IMR-90 (cell line): ENCODE data around the gene AKNA. TPM values are rescaled to one million over a fixed set of nuclear protein-coding genes. Genes with fewer than 3 reads are reported as not detected.

Experiments
- ATAC-seq: fragments of 200-7000 bp; cut with Tn5 transposase; 2 replicates; pipeline ENCODE4 v1.9.1; 2020; ENCODE audit warnings: low read depth, mild to moderate bottlenecking, moderate library complexity
- BruUV-seq: library from RNA; stranded (reverse); fragments of 400-500 nt; replicated peaks from 2 replicates; lab custom pipeline; 2021; lab: Mats Ljungman, UMichigan
- CTCF ChIA-PET: fragments of 300-600 bp; formaldehyde crosslinking; extraction: SDS; loops from one replicate; lab custom pipeline; 2021; ENCODE audit warnings: antibody characterized with exemption; lab: Yijun Ruan, JAX
- POLR2A ChIA-PET: fragments of 300-600 bp; sonication (Branson Sonifier 250); formaldehyde crosslinking; loops from one replicate; lab custom pipeline; 2022; ENCODE audit warnings: antibody characterized with exemption; ENCODE audit not compliant: unreplicated experiment; lab: Charles Lee
- DNase-seq: peaks from one replicate; pipeline ENCODE4 v3.0.0; 2013
- H2AFZ ChIP-seq: replicated peaks from 2 replicates; pipeline ENCODE3; 2013; ENCODE audit warnings: low read length, mild to moderate bottlenecking; ENCODE audit not compliant: poor library complexity
- H2AK5ac ChIP-seq: 2 replicates; pipeline ENCODE4 v1.6.1; 2013; ENCODE audit warnings: low read depth, low read length, inconsistent platforms
- H2AK9ac ChIP-seq: replicated peaks from 2 replicates; pipeline ENCODE3; 2013; ENCODE audit warnings: mild to moderate bottlenecking, low read depth, low read length, moderate library complexity; ENCODE audit not compliant: poor library complexity
- H2BK120ac ChIP-seq: 2 replicates; pipeline ENCODE4 v1.6.1; 2013; ENCODE audit warnings: low read depth, low read length, inconsistent platforms
- H2BK15ac ChIP-seq: 3 replicates; pipeline ENCODE4 v1.6.1; 2013; ENCODE audit warnings: low read depth, low read length, inconsistent platforms
- H2BK20ac ChIP-seq: 2 replicates; pipeline ENCODE4 v1.6.1; 2013; ENCODE audit warnings: low read depth, mild to moderate bottlenecking, inconsistent platforms, low read length, moderate library complexity
- H2BK5ac ChIP-seq: 2 replicates; pipeline ENCODE4 v1.6.1; 2013; ENCODE audit warnings: mild to moderate bottlenecking, low read depth, low read length, inconsistent platforms; ENCODE audit not compliant: poor library complexity, severe bottlenecking
- H3K14ac ChIP-seq: replicated peaks from 2 replicates; pipeline ENCODE4 v1.6.1; 2013; ENCODE audit warnings: low read depth, low read length, inconsistent platforms
- H3K18ac ChIP-seq: 2 replicates; pipeline ENCODE4 v1.6.1; 2013; ENCODE audit warnings: low read depth, low read length, control low read depth
- H3K23ac ChIP-seq: 2 replicates; pipeline ENCODE4 v1.6.1; 2013; ENCODE audit warnings: low read depth, low read length, inconsistent platforms
- H3K27ac ChIP-seq: 2 replicates; pipeline ENCODE4 v1.5.1; 2013; ENCODE audit warnings: mild to moderate bottlenecking, control low read depth, low read length; ENCODE audit not compliant: insufficient read depth
- H3K27me3 ChIP-seq: 2 replicates; pipeline ENCODE4 v1.6.1; 2013; ENCODE audit warnings: low read length; ENCODE audit not compliant: control insufficient read depth, insufficient read depth
- H3K36me3 ChIP-seq: 2 replicates; pipeline ENCODE4 v1.6.1; 2013; ENCODE audit warnings: low read length, mixed read lengths; ENCODE audit not compliant: control insufficient read depth, insufficient read depth
- H3K4ac ChIP-seq: 2 replicates; pipeline ENCODE4 v1.6.1; 2013; ENCODE audit warnings: low read depth, low read length, inconsistent platforms
- H3K4me1 ChIP-seq: 2 replicates; pipeline ENCODE4 v1.6.1; 2013; ENCODE audit warnings: low read length, mixed read lengths; ENCODE audit not compliant: control insufficient read depth, insufficient read depth
- H3K4me2 ChIP-seq: 2 replicates; pipeline ENCODE4 v1.6.1; 2013; ENCODE audit warnings: low read depth, mild to moderate bottlenecking, control low read depth, low read length, moderate library complexity
- H3K4me3 ChIP-seq: 2 replicates; pipeline ENCODE4 v1.5.1; 2013; ENCODE audit warnings: low read depth, mild to moderate bottlenecking, control low read depth, low read length, moderate library complexity; ENCODE audit not compliant: insufficient read depth
- H3K56ac ChIP-seq: 2 replicates; pipeline ENCODE4 v1.6.1; 2013; ENCODE audit warnings: low read length, inconsistent platforms; ENCODE audit not compliant: insufficient read depth; ENCODE audit errors: extremely low read depth
- H3K79me1 ChIP-seq, 2 experiments: 2 replicates each; pipeline ENCODE4 v1.6.1; 2013; ENCODE audit warnings: low read length in 2 of 2, inconsistent platforms in 1 of 2, low read depth in 1 of 2
- H3K9ac ChIP-seq: 2 replicates; pipeline ENCODE4 v1.6.1; 2013; ENCODE audit warnings: low read depth, low read length, control low read depth
- H3K9me1 ChIP-seq: 2 replicates; pipeline ENCODE4 v1.6.1; 2013; ENCODE audit warnings: low read length, inconsistent platforms; ENCODE audit not compliant: insufficient read depth
- H3K9me3 ChIP-seq: 2 replicates; pipeline ENCODE4 v1.6.1; 2013; ENCODE audit warnings: low read length; ENCODE audit not compliant: control insufficient read depth, insufficient read depth
- H4K20me1 ChIP-seq: 2 replicates; pipeline ENCODE4 v1.6.1; 2013; ENCODE audit warnings: low read length, inconsistent platforms; ENCODE audit not compliant: insufficient read depth
- H4K5ac ChIP-seq: 2 replicates; pipeline ENCODE4 v1.6.1; 2013; ENCODE audit warnings: mild to moderate bottlenecking, low read depth, low read length, control low read depth
- H4K8ac ChIP-seq, 2 experiments: 2 replicates each; pipeline ENCODE4 v1.6.1; 2013; ENCODE audit warnings: low read depth in 2 of 2, low read length in 2 of 2, control low read depth in 1 of 2, inconsistent platforms in 1 of 2
- H4K91ac ChIP-seq: 2 replicates; pipeline ENCODE4 v1.6.1; 2013; ENCODE audit warnings: low read depth, low read length, inconsistent platforms; ENCODE audit not compliant: insufficient read depth
- BHLHE40 ChIP-seq: fragments of 150-350 bp; IDR thresholded peaks from 2 replicates; pipeline ENCODE4 v1.6.1; 2016; ENCODE audit warnings: mild to moderate bottlenecking, low read depth, low read length
- FOS ChIP-seq: fragments of 150-350 bp; IDR thresholded peaks from 2 replicates; pipeline ENCODE4 v1.6.1; 2016; ENCODE audit warnings: low read depth, low read length
- NFE2L2 ChIP-seq: fragments of 150-350 bp; IDR thresholded peaks from 2 replicates; pipeline ENCODE4 v1.6.1; 2016; ENCODE audit warnings: low read depth, mild to moderate bottlenecking, low read length
- RAD21 ChIP-seq: IDR thresholded peaks from 2 replicates; pipeline ENCODE4 v1.6.1; 2012; ENCODE audit warnings: low read length, improper control_type of control experiment
- SMC3 ChIP-seq: fragments of 150-350 bp; IDR thresholded peaks from 2 replicates; pipeline ENCODE4 v1.6.1; 2016; ENCODE audit warnings: low read depth, mild to moderate bottlenecking, antibody characterized with exemption, low read length, moderate library complexity
- WGBS, 2 experiments: methylation state at CpG; one replicate each; pipeline versions ENCODE4 v1.1.5 to v1.1.7; 2013; ENCODE audit warnings: missing lambda C conversion rate in 2 of 2; ENCODE audit not compliant: insufficient read length in 1 of 2; ENCODE audit errors: extremely low coverage in 2 of 2; 5-methylcytosine and 5-hydroxymethylcytosine counted together
- dilution Hi-C: fragments of 300-500 bp; cut with HindIII; formaldehyde crosslinking; loops from one replicate; pipeline ENCODE4 v1.14.3; 2018; ENCODE audit warnings: low sequenced_read_pairs; ENCODE audit not compliant: unreplicated experiment
- in situ Hi-C: fragments of 300-500 bp; cut with MboI; formaldehyde crosslinking; loops from 3 replicates; pipeline ENCODE4 v1.14.3; 2019; ENCODE audit warnings: low sequenced_read_pairs, inconsistent platforms, mixed read lengths
- intact Hi-C: fragments of 100-400 bp; cut with micrococcal nuclease; formaldehyde crosslinking; loops from 2 replicates; pipeline ENCODE4 v1.10.0; 2022
- polyA plus RNA-seq, 3 experiments: library from polyadenylated mRNA; depleted of rRNA; stranded (reverse); fragments of >200 nt; gene quantifications; 2 replicates each; pipeline ENCODE4 v1.2.3, GENCODE V29; 2012; ENCODE audit warnings: low replicate concordance in 1 of 3
- total RNA-seq: library from RNA; depleted of rRNA; stranded (reverse); fragments of >200 nt; gene quantifications from 2 replicates; pipeline ENCODE4 v1.2.3, GENCODE V29; 2012

AKNA gene
- total and polyA plus RNA-seq, 2 of the 4 experiments (the other 2 are of a cell fraction), result 2.7 to 7.3 TPM

DNA sequence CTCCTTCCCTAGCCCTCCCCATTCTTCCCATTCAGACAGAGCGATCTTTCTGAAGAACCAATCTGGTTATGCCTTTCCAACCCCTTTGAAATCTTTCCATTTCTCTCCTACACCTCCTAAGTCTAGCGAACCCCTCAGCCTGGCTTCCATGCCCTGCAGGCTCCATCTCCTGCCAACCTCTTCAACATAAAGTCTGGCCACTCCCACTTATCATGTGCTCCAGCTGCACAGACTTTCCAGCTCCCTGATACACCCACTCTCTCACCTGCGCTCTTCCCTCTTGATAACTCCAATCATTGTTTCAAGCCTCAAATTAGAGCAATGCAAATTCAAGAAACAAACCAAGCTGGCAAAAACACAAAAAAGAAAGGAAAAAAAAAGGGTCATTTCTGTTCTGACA is 68.6 kb downstream of the AKNA start:
- H2AK9ac ChIP-seq, result no peak overlapping the region
- no peak overlapping the region for H3K27ac ChIP-seq
- no peak overlapping the region for H3K4me2 ChIP-seq
- peak overlapping the region; percentile 62 for H2BK20ac ChIP-seq
- H2BK5ac ChIP-seq, result no peak overlapping the region
- dilution Hi-C loops (no loop called here), intact Hi-C loops (no loop called here), in situ Hi-C loops (no loop called here)
- peaks cover 6% of the 10 kb centered on the region for H3K4me1 ChIP-seq
- H3K36me3 ChIP-seq, result no peaks in the 10 kb centered on the region
- CTCF ChIA-PET, result interaction anchor here (1.0 kb wide), 1 partner anchor 236 kb away, joined by 3 read pairs; no protein-coding TSS in a partner anchor
- no peak overlapping the region for H3K18ac ChIP-seq
- no peak overlapping the region for H3K23ac ChIP-seq
- DNase-seq, result no peak
- peak overlapping the region; percentile 39; the same call in 1 of the 2 replicates for H2AK5ac ChIP-seq
- H3K14ac ChIP-seq, result peak overlapping the region; percentile 29; the same call in 1 of the 2 replicates
- H4K20me1 ChIP-seq, result no peaks in the 10 kb centered on the region
- peak overlapping the region; percentile 87 for H2BK120ac ChIP-seq
- BruUV-seq, result no TSS peak
- ATAC-seq, result no peak
- peak overlapping the region; percentile 70 for H3K4ac ChIP-seq
- H3K9ac ChIP-seq, result no peak overlapping the region
- POLR2A ChIA-PET, result no interaction called here
- H3K4me3 ChIP-seq, result no peak overlapping the region
- no peak for TF ChIP-seq BHLHE40
- no peak for TF ChIP-seq FOS
- no peak for TF ChIP-seq NFE2L2
- TF ChIP-seq SMC3, result no peak
- TF ChIP-seq RAD21, result no peak
- no peak overlapping the region for H2BK15ac ChIP-seq
- H3K27me3 ChIP-seq, result no peaks in the 10 kb centered on the region
- no peak overlapping the region for H2AFZ ChIP-seq
- H3K56ac ChIP-seq, result no peak overlapping the region
- WGBS, 2 experiments, result 70% methylated on average over 1 of the region's 3 CpGs; no CpG with 5 or more reads in 1 of the 2 experiments
- no peaks in the 10 kb centered on the region for H3K79me1 ChIP-seq
- no peak overlapping the region for H4K8ac ChIP-seq
- no peak overlapping the region for H4K5ac ChIP-seq
- peak overlapping the region; percentile 38; the same call in 1 of the 2 replicates for H4K91ac ChIP-seq
- H3K9me3 ChIP-seq, result no peaks in the 10 kb centered on the region
- peaks cover 13% of the 10 kb centered on the region; the same call in 1 of the 2 replicates for H3K9me1 ChIP-seq
